Measurements from ENCODE around the gene GAN.
"Not testable (repeated sequence)": the region's sequence is repeated elsewhere in the genome, so short reads cannot be mapped to it uniquely, and the experiment has no call there.

GAN gene

DNA sequence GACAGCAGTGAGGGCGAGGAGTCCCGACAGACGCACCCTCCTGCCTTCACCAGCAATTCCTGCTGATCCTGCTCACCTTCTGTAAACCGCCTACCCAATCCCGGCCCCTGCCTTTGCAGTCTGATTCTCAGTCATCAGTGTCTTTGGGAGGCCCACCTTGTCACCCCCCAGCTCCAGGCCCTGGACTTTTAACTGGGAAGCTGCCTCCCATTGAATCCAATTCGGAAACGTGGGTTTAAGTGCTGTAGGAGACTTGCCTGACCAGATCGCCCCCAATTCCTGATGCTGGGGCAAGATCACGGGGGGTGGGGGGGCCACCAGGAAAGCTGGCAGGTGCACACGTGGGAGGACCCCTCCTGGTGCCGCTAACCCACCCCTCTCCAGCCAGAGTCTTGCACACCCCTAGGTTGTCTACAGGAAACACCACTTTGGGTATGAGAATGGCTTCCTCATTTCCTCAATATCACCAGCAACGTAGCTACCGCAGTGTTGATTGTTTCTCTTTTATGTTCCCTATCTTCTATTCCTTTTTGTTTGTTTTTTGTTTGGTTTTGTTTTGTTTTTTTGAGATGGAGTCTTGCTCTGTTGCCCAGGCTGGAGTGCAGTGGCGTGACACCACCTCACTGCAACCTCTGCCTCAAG is 83.2 kb downstream of the GAN start:
- no peak for DNase-seq (ENCODE audit: low spot score)

DNA sequence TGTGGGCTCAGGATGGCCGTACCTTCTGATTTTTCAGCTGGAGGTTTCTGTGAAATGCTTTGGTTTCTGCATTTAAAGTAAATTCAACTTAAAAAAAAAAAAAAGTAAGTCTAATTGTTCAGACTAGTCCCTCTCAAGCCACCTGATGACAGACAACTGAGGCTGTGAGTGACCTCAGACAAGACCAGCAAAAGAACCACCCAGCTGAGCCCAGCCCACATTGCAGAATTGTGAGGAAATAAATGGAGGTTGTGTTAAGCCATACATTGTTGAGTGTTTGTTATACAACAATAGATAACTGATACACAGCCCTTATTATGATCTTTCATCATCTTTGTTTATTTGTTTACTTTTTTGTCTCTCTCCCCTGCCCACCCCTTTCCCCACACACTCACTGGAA is 85.1 kb downstream of the GAN start:
- DNase-seq (ENCODE audit: low spot score): no peak

DNA sequence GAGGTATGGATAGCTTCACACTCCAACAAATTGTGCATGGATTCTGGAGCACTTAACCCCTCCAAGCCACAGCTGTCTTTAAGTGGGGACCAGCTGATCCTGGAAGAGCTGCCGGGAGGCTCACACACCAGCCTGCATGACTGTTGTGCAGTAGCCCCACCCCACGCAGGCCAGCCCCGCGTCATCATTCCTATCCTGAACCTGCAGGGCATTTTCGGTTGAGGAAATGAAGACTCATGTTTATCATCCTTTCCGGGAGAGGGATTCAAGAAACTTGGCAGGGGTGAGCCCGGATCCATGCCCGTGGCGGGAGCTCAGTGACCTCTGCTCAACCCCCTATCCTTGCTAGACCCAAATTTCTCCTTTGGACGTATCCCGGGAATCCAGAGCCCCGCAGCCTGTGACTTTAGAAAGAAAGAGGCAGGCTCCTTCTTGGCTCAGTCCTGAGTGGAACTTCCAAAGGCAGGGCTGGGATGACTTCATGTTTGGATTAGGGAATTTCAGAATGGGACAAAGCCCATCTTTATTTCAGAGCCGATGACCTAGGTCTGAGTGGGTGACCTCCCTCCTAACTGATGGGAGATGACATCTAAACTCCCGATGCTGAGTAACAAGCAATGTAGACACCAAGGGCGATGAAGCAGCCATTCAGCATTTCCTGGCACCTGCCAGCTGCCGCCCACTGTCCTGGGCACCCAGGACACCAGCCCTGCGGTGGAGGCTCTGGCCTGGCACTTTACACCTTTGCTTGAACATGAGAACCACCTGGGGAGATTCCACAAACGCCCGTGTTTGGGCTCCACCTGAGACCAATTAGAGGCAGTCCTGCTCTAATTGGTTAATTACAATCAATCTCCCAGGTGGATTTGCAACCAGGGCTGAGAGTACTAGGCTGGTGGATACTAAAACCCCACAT is 86.5 kb downstream of the GAN start:
- DNase-seq (ENCODE audit: low spot score): no peak

DNA sequence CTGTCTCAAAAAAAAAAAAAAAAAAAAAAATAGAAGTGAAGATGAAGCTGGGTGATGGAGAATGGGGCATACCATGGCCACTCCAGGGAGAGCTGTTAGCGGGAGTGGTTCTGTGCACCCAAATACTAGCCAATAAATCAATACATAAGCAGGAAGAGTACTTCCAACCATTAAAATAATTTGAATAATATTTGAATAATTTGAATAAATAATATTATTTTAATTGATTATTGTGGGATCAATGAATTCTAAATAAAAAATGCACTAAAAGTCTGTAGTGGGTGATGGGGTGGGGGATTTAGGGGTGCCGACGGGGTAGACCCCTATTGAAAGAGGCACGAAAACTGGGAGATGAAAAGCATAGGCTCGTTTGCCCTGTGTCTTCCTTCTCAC is 88.4 kb downstream of the GAN start:
- no peak for DNase-seq (ENCODE audit: low spot score)

DNA sequence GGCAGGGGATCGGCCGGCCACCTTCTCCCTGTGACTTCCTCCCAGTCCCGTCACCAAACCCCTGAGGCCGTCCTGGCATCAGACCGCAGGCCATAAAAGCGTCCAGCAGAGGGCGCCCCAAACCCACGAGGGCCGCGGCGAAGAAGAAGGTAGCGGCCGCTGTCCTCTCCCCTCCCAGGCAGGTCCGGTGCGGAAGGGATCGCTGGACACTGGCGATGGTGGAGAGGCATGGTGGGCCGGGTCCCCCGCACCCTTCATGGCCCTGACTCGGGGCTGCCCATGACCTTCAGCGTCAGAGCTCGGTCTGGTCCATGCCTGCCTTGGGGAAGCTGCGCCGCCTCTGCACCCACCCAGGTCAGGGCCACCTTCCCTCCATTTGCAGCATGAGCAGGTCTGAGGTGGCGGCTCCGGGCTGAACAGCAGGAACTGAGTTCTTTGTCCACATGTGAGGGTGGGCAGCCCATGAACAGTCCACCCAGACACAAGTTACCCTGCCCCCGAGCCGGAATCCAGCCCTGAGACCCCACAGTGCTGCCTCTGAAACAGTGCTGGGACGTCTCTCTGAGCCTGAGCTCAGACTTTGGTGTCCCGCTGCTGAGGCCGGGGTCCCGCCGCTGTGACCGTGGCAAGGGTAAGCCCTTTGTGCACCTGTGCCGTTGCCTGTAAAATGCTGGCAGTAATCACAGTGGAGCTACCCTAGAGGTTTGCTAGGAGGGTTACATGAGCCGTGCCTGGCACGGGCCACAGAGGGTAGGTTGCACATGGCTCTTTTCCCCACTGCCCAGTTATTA is 89.0 kb downstream of the GAN start:
- DNase-seq (ENCODE audit: low spot score): peak; percentile 89

DNA sequence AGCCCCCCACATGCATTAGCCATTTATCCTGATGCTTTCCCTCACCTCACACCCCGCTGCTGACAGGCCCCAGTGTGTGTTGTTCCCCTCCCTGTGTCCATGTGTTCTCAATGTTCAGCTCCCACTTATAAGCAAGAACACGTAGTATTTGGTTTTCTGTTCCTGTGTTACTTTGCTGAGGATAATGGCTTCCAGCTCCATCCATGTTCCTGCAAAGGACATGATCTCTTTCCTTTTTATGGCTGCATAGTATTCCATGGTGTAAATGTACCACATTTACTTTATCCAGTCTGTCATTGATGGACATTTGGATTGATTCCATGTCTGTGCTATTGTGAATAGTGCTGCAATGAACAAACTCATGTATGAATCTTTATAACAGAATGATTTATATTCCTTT is 90.2 kb downstream of the GAN start:
- not testable (repeated sequence) for DNase-seq (ENCODE audit: low spot score)

DNA sequence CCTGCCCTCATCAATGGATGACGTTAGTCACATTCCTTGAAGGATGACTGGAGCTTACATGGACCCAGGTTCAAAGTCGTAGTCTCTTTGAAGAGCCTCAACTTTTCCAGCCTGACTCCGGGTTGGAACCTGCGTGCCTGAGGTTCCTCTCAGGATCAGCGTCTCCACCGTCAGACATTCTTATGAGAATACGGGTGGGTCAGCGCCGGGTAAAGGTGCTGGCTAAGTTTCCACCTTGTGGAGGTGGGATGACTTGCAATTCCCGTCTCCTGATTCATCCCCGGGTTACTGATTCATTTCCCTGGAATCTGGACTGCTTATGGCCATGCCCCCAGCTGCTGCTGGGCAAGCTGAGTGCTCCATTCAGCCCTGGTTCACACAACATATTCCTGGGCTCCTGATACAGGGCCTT is 90.9 kb downstream of the GAN start:
- no peak for DNase-seq (ENCODE audit: low spot score)

DNA sequence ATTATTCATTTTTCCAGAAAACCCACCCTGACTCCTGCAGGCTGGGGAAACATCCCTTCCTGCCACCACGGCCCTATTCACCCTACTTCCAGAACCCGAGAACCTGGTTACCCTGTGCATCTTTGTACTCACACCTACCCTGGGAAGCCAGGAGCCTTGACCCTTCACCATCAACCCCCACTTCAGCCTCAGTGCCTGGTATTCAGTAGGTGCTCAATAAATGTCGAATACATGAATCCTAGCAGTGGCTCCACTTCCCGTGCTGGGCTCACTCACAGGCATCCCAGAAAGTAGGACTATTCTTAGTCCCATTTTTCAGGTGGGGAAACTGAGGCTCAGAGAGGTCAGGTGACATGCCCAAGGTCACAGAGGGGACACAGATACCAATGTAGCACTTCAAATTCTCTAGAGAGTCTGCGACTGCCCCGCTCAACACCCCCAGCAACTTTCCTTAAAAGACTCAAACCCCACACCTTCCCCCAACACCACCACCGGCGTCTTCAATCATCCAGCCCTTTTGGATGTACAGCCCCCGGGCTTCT is 93.7 kb downstream of the GAN start:
- no peak for DNase-seq (ENCODE audit: low spot score)

DNA sequence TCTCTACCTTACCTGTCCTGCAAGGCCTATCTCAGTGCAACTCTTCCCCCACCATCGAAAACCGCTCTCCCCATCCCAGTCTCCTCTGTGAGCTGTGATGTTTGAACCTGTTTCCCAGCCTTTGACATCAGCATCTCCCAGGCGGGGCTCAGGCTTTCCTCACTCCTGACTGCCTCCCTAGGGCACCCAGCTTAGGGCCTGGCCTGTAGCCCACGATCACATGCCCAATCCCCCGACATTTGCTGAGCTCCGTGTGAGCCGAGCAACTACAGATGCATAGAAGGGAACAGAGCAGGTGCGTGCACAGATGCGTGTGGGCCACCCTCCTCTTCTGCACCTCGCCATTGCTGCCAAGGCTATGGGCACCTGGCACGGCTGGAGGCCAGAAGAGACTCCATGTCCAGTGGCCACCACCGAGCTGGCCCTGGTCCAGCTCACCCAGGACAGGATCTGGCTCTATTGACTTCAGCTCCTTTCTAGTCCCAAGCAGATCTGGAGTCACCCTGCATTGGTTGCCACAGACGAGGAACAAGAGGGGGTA is 94.3 kb downstream of the GAN start:
- peak; percentile 65 for DNase-seq (ENCODE audit: low spot score)

DNA sequence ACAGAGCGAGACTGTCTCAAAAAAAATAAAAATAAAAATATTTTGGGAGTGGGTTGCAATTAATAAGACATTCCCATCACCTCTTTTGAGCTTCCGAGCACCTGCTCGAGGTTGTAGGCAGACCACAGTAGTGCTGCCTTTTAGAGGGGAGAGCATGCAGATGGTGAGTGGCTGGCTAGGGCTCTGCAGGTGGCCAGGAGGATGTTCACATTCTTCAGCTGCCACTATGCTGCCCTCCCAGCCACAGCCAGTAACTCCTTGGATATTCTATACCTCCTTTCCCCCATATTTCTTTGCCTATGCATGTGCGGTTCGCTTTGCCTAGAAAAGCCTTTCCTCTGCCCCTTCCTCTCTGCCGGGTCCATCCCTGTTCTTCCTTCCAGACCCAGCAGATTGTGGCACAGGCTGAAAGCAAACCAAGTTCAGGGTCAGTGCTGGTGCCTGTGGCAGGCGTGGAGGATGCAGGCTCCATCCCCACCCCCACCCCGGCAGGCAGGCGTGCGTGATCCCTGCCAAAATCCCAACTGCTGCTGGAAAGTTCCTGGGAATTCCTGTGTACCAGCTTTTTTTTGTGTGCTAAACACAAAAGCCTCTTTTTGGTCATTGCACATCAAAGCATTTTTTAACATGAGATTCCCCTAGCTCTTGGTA is 96.0 kb downstream of the GAN start:
- DNase-seq (ENCODE audit: low spot score): no peak

DNA sequence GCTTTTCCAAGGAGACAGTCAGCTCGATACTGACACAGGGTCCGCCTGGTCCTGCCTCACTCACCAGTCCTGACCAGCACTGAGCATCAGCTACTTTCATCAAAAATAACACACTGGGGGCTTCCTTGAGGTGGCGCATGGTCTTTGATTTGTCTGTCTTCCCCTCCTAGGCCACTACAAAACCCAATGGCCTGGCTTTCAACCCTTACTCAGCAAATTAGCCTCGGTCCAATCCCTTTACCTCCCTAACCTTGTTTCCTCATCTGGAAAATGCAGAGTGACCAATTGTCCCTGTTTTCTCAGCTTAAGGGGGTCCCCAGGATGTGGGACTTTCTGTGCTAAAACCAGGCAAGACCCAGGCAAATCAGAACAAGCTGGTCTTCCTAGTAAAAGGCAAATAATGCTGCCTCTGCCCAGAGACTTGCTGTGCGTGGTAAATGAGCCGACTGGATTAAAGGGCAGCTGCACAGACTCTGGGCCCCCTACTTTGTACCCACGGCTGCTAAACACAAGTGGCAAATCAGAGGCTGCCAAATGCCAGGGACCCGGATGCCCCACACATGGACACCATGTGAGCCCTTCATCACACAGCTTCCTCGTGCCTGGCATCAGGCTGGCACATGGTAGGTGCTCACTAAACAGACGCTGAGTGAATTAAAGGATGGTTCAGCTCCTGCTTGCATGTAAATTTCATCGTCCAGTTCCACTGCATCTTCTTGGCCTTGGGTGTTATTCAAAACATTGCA is 98.7 kb downstream of the GAN start:
- DNase-seq (ENCODE audit: low spot score): no peak

DNA sequence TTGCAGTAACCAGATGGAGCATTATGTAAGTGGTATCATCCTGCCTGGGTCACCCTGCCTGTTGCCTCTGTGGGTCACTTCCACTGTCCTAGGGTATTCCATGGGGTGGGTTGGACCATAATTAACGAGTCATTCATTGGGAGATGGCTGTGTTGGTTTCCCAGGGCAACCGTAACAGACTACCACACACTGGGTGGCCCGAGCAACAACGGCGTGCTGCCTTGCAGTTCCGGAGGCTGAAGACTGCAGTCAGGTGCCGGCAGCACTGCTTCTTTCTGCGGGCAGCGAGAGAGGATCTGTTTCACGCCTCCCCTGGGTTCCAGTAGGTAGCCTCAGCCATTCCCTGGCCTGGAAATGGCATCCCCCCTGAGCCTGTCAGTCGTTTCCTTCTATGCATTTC is 101.0 kb downstream of the GAN start:
- no peak for DNase-seq (ENCODE audit: low spot score)

DNA sequence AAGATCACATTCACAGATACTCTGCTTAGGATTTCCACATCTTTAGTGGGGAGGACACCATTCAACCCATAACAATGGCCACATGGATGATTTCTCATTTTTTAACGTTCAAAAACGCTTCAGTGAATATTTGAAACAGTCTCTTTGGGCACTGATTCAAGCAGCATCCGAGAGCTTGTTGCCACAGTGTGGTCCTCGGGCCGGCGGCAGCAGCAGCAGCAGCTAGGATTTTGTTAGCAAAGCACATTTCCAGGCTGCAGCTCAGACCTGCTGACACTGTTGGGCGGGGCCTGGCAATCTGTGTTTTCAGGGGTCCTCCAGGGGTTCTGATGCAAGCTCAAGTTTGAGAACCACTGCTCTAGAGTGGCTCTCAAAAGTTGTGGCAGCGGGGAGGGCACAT is 102.0 kb downstream of the GAN start:
- DNase-seq (ENCODE audit: low spot score): no peak

DNA sequence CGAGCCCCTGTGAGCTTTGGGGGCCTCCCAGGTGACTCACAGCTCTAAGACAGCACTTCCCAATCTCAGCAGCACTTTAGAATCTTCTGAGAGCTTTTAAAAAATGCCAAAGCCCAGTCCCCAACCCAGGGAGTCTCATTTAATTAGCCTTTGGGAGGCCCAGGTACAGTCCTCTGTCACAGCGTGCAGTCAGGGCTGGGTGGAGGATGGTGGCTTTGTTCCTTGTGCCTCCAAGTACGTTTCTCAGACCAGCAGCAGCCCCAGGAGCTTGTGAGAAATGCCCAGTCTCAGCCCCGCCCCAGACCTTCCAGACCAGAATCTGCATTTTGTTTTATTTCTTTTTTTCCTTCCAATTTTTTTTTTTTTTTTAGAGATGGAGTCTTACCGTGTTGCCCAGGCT is 102.4 kb downstream of the GAN start:
- no peak for DNase-seq (ENCODE audit: low spot score)

DNA sequence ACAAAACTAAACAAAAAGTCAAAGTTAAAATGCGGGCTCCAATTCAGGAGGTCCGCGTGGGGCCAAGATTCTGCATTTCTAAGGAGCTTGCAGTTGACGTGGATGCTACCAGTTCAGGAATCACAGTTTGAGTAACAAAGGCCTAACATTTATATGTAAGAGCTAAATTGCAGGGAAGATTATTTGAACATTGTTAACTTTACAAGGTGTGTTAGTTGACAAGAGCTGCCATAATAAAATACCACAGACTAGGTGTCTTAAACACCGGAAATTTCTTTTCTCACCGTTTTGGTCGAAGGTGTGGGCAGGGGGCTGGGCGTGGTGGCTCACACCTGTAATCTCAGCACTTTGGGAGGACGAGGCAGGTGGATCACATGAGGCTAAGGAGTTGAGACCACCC is 105.0 kb downstream of the GAN start:
- no peak for DNase-seq (ENCODE audit: low spot score)

DNA sequence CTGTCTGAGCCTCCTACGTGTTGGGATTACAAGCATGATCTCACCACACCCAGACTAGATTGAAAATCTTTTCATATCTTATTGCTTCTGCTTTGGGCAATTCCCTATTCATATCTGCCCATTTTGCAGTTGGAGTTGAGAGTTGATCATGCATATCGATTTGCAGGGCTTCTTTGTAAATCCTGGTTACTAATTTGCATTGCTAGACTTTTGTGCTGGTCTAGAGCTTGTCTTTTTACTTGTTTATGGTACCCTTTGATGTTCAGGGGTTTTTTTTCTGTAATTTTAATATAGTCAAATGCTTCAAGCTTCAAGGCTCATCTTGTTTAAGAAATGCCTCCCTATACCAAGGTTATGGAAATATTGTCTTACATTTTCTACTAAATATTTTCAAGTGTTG is 106.4 kb downstream of the GAN start:
- DNase-seq (ENCODE audit: low spot score): no peak

DNA sequence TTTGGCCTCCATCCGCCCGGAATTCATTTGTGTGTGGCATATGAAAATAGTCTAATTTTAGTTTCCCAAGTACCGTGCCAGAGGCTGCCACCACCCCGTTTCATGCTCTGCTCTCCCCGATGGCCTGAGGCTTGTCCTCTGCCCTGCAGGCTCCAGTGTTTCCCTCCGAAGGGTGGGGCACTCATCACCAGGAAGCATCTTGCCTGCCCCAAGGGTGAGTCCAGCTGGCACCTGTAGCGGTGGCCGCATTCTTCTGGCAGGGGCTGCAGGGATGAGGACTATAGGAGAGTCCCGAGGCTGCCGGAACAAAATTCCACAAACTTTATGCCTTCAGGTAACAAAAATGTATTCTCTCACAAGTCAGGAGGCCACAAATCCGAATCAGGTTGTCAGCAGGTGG is 106.8 kb downstream of the GAN start:
- DNase-seq (ENCODE audit: low spot score): no peak

DNA sequence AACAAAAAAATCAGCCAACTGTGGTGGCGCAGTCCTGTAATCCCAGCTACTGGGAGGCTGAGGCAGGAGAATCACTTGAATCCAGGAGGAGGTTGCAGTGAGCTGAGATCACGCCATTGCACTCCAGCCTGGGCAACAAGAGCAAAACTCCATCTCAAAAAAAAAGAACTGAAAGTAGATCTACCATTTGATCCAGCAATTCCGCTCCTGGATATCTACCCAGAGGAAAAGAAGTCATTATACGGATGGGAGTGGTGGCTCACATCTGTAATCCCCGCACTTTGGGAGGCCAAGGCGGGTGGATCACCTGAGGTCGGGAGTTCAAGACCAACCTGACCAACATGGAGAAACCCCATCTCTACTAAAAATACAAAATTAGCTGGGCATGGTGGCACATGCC is 107.4 kb downstream of the GAN start:
- DNase-seq (ENCODE audit: low spot score): not testable (repeated sequence)

DNA sequence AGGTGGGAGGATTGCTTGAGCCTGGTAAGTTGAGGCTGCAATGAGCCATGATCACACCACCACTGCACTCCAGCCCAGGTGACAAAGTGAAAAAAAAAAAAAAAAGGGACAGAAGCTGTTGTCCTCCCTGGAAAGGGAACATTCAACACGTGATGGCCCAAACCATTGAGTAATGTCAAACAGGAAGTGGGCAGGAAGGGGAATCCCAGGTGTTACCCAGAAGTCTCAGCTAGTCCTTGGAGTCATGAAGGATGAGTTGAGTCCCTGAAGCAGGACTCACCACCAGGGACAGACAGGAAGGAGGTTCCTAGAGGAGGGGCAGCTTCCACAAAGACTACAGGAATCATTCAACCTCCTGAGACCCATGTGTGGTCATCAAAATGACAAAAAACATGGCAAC is 110.0 kb downstream of the GAN start:
- no peak for DNase-seq (ENCODE audit: low spot score)

DNA sequence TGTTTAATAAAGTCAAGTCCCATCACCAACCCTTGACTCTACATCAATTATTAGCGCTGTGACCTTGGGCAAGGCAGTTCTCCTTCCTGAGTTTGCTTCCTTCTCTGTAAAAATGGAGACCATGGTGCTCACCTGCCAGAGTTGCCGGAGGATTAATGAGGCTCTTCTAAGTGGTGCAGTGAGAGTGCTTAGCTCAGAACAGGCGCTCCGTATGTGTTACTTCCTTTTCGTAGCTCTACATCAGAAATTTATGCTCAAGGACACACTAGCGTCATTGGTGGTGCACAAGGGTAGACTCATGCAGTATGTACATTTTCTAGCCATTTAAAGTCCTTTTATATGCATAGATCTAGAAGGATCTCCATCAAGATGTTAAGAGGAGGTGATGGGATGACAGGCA is 112.5 kb downstream of the GAN start:
- no peak for DNase-seq (ENCODE audit: low spot score)

DNA sequence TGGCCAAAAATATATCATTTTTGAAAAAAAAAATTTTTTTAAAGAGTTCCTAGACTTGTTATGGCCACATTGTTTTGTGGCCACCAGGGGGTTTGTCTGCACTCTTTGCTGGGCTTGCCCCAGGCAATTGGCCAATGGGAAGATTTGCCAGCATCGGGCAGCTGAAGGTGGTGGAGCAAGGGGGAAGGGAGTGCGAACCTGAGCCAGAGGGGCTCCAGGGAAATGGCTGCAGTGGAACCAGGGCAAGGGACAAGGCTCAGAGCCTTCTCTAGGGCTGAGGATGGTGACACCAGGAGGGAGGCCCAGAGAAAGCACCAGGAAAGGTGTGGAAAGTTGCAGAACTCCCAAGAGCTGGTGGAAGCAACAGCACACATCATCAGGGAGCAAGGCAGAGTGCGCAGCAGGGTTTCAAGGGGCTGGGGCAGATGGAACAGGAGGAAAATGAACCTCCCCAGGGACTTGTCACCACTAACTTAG is 114.3 kb downstream of the GAN start:
- peak; percentile 66 for DNase-seq (ENCODE audit: low spot score)
